T-cell (primary cell): ENCODE data around the gene HEMK1. TPM values are rescaled to one million over a fixed set of nuclear protein-coding genes. Genes with fewer than 3 reads are reported as not detected.

Experiments
- ATAC-seq, 4 experiments: fragments of 200-7000 bp in 3 of 4; fragments of 150-1000 bp in 1 of 4; cut with Tn5 transposase; replicated peaks in 1 of 4; 1 replicate in 3 of 4; 2 replicates in 1 of 4; pipeline ENCODE4 v1.10.0; 2021; ENCODE audit warnings: moderate library complexity in 3 of 4, mild to moderate bottlenecking in 2 of 4, moderate number of reproducible peaks in 1 of 4
- CTCF ChIA-PET, 2 donors: fragments of 300-600 bp; sonication (Branson Sonifier 250); formaldehyde crosslinking; loops; one replicate each; lab custom pipeline; 2022; ENCODE audit warnings: antibody characterized with exemption in 2 of 2; lab: Charles Lee
- POLR2A ChIA-PET, 2 donors: fragments of 300-600 bp; sonication (Branson Sonifier 250); formaldehyde crosslinking; loops; one replicate each; lab custom pipeline; 2022; ENCODE audit warnings: antibody characterized with exemption in 2 of 2; lab: Charles Lee
- DNase-seq, 35 experiments: peaks; one replicate each; pipeline versions ENCODE4 v3.0.0 to v3.0.0-alpha.2; 2013 to 2023
- H3K27ac ChIP-seq: one replicate; pipeline ENCODE4 v1.5.1; 2013; ENCODE audit warnings: low read length
- H3K27me3 ChIP-seq, 2 experiments: replicated peaks in 1 of 2; 1 replicate in 1 of 2; 2 replicates in 1 of 2; pipeline versions ENCODE4 v1.6.1 to v1.7.0; 2013; ENCODE audit warnings: low read length in 1 of 2, mixed read lengths in 1 of 2; ENCODE audit not compliant: control insufficient read depth in 2 of 2, insufficient read depth in 2 of 2; ENCODE audit errors: extremely low read depth in 1 of 2
- H3K36me3 ChIP-seq, 2 donors: 1 replicate in 1 of 2; 2 replicates in 1 of 2; pipeline versions ENCODE4 v1.6.1 to v1.7.0; 2013; ENCODE audit warnings: low read length in 1 of 2; ENCODE audit not compliant: control insufficient read depth in 2 of 2, insufficient read depth in 1 of 2; ENCODE audit errors: extremely low read depth in 1 of 2
- H3K4me1 ChIP-seq, 2 experiments: 1 replicate in 1 of 2; 2 replicates in 1 of 2; pipeline versions ENCODE4 v1.6.1 to v1.7.0; 2013; ENCODE audit warnings: low read length in 2 of 2, mixed read lengths in 1 of 2; ENCODE audit not compliant: insufficient read depth in 2 of 2, control insufficient read depth in 1 of 2; ENCODE audit errors: extremely low read depth in 1 of 2
- H3K4me3 ChIP-seq, 2 donors: 1 replicate in 1 of 2; 2 replicates in 1 of 2; pipeline versions ENCODE4 v1.5.1 to v1.7.0; 2013; ENCODE audit warnings: mild to moderate bottlenecking in 2 of 2, low read length in 1 of 2, moderate library complexity in 1 of 2; ENCODE audit not compliant: control insufficient read depth in 1 of 2; ENCODE audit errors: extremely low read depth in 1 of 2
- H3K9me3 ChIP-seq: 2 replicates; pipeline ENCODE4 v1.7.0; 2013
- H3K27ac Mint-ChIP-seq, 2 donors: one replicate each; pipeline ENCODE4 v1.8.0; 2020 to 2021; ENCODE audit warnings: mild to moderate bottlenecking in 2 of 2, mixed read lengths in 2 of 2
- H3K27me3 Mint-ChIP-seq, 2 donors: one replicate each; pipeline ENCODE4 v1.8.0; 2021 to 2022; ENCODE audit warnings: mixed read lengths in 2 of 2
- H3K36me3 Mint-ChIP-seq: one replicate; pipeline ENCODE4 v1.8.0; 2021; ENCODE audit warnings: mixed read lengths
- H3K4me1 Mint-ChIP-seq, 3 donors: one replicate each; pipeline ENCODE4 v1.8.0; 2020 to 2022; ENCODE audit warnings: mixed read lengths in 3 of 3, mild to moderate bottlenecking in 1 of 3
- H3K4me3 Mint-ChIP-seq, 3 donors: one replicate each; pipeline ENCODE4 v1.8.0; 2020 to 2022; ENCODE audit warnings: mild to moderate bottlenecking in 3 of 3, mixed read lengths in 3 of 3, moderate library complexity in 3 of 3
- H3K9me3 Mint-ChIP-seq, 3 donors: one replicate each; pipeline ENCODE4 v1.8.0; 2020 to 2022; ENCODE audit warnings: mixed read lengths in 3 of 3
- WGBS: methylation state at CpG from one replicate; pipeline ENCODE4 v1.1.5; 2013; ENCODE audit warnings: missing lambda C conversion rate; ENCODE audit not compliant: insufficient coverage; 5-methylcytosine and 5-hydroxymethylcytosine counted together
- total RNA-seq, 35 experiments: library from RNA in 6 of 35; stranded (reverse) in 6 of 35; fragments of 120-200 nt in 1 of 35; gene quantifications; one replicate each; pipeline versions ENCODE4 v1.2.1 to v1.2.4 and lab custom pipeline; 2013 to 2026

HEMK1 gene
- total RNA-seq, 5 donors from 2014 or later (not counting 1 experiment from before 2014, with no cell fraction given) = 35.5 to 66.6 (median 42.0) TPM

DNA sequence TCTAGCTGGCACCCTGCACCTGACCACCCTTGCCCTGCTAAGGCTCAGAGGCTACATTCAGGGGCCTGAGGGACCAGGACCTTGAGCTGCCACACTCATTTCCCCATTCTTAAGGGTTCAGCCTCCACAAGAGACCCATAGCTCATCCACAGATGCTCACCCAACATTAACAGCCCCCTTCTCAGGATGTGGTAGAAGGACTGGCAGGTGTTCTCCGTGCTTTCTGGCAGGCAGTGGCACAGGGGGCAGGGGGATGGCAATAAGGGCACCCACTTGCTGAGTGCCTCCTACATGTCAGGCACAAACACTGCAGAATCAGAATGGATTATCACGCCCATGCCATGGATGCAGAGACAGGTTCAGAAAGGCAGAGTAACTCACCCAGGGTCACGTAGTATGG lies 57.1 kb downstream of the HEMK1 start:
- Histone ChIP-seq H3K36me3 (peaks cover 0 to 28% of the 10 kb centered on the region in 2 donors), H3K27me3 (no peaks in the 10 kb centered on the region), H3K9me3 (no peaks in the 10 kb centered on the region), H3K27ac (no peak overlapping the region), H3K4me3 (no peak overlapping the region), H3K4me1 (peaks cover 36 to 97% of the 10 kb centered on the region in 2 experiments)
- H3K4me3 Mint-ChIP-seq = peak overlapping the region in 1 of 3 donors; percentile 74
- CTCF ChIA-PET = interaction anchor here (0.6 to 1.3 kb wide), 5 partner anchors 10 to 919 kb away, joined by 3 to 5 read pairs (median 4); no protein-coding TSS in a partner anchor
- H3K4me1 Mint-ChIP-seq = peaks cover 94 to 97% (median 94%) of the 10 kb centered on the region in 3 donors
- no peaks in the 10 kb centered on the region for H3K27me3 Mint-ChIP-seq
- POLR2A ChIA-PET = no interaction called here
- 64% methylated on average over 3 of the region's 3 CpGs for WGBS
- ATAC-seq (no peak), DNase-seq (no peak)
- no peaks in the 10 kb centered on the region for H3K9me3 Mint-ChIP-seq
- H3K36me3 Mint-ChIP-seq = peaks cover 4% of the 10 kb centered on the region
- H3K27ac Mint-ChIP-seq = no peak overlapping the region

DNA sequence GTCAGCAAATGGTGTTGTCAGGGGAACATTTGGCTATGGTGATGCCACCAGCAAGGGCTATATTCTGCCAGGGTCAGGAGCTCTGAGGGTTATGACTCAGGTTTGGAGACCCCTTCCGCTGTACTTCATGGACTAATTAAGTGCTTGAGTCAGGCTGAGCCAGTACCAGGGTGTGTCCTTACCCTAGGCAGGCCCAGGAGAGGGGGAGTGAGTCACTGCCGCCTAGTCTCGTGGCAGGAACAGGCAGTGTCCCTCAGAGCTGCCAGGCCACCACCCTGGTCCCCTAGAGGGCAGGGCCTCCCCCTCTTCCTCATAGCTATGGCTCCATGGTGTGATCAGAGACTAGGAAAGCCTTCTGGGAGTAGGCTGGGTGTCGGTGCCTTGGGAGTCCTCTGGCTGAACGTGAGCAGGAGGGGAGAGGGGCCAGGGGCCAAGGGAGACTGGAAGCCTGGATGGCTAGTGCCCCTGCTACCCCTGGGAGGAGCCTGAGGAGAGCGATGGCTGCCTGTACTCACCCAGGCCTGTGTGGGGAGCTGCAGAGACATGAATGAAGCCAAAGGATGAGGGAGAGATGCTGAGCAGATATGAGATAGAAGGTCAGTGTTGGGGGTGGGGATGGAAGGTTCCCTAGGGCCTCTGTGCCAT lies 58.2 kb downstream of the HEMK1 start:
- H3K36me3 ChIP-seq = peaks cover 0 to 23% of the 10 kb centered on the region in 2 donors
- 67% methylated on average over 6 of the region's 6 CpGs for WGBS
- ATAC-seq (no peak), DNase-seq (peak in 1 of 35 experiments; percentile 43)
- no peaks in the 10 kb centered on the region for H3K27me3 ChIP-seq
- no peaks in the 10 kb centered on the region for H3K27me3 Mint-ChIP-seq
- peak overlapping the region; percentile 40 to 41 for H3K27ac Mint-ChIP-seq
- H3K4me1 ChIP-seq = peaks cover 43 to 97% of the 10 kb centered on the region in 2 experiments
- H3K36me3 Mint-ChIP-seq = peaks cover 4% of the 10 kb centered on the region
- peaks cover 95 to 98% (median 97%) of the 10 kb centered on the region in 3 donors for H3K4me1 Mint-ChIP-seq
- POLR2A ChIA-PET = no interaction called here
- peak overlapping the region in 1 of 3 donors; percentile 31 for H3K4me3 Mint-ChIP-seq
- no peaks in the 10 kb centered on the region for H3K9me3 ChIP-seq
- H3K27ac ChIP-seq = no peak overlapping the region
- no peaks in the 10 kb centered on the region for H3K9me3 Mint-ChIP-seq
- CTCF ChIA-PET = interaction anchor here in 1 of 2 donors (0.7 kb wide), 1 partner anchor 25 kb away, joined by 3 read pairs; no protein-coding TSS in a partner anchor
- H3K4me3 ChIP-seq = no peak overlapping the region

DNA sequence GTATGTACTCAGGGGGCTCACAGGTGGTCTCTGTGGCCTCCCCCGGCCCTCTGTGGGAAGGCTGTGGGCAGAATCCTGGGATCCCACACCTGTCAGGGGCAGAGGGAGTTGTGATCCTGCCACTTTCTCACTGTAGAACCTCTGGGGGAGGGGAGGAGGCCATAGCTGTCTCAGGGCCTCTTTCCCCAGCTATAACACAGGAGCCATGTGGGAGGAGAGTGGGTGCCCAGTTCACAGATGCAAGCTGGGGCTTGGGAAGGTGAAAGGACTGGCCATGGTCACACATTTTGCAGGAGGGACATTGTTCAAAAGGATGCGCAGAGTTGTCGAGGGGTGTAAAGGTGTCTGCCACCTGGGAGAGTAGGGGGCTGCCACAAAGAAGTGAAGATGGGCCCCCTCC lies 59.3 kb downstream of the HEMK1 start:
- Mint-ChIP-seq H3K4me1 (peaks cover 95 to 98% (median 97%) of the 10 kb centered on the region in 3 donors), H3K27ac (peak overlapping the region; percentile 28 to 81), H3K36me3 (peaks cover 4% of the 10 kb centered on the region), H3K9me3 (no peaks in the 10 kb centered on the region), H3K4me3 (no peak overlapping the region), H3K27me3 (no peaks in the 10 kb centered on the region)
- Histone ChIP-seq H3K27ac (no peak overlapping the region), H3K36me3 (peaks cover 0 to 16% of the 10 kb centered on the region in 2 donors), H3K27me3 (no peaks in the 10 kb centered on the region), H3K9me3 (no peaks in the 10 kb centered on the region), H3K4me3 (no peak overlapping the region), H3K4me1 (peaks cover 42 to 91% of the 10 kb centered on the region in 2 experiments)
- ChIA-PET CTCF (no interaction called here), POLR2A (no interaction called here)
- 100% methylated on average over 2 of the region's 3 CpGs for WGBS
- no peak for DNase-seq
- no peak for ATAC-seq

DNA sequence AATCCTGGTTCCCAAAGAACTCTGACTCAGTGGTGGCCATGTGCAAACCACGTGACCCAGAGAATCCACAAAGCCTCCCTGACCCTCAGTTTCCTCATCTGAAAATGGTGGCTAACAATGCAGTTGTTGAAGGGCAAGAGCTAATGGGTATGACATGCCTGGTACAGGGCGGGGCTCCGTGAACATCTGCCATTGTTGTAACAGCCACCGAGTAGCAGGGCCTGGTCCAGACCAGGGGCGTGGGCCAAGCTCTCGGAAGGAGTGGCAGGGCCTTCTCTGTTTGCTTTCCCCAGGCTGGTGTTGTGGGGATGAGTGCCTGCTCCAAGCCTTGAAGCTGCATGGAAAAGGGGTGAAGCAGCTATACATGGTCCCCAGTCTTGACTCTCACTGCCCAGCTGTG lies 61.1 kb downstream of the HEMK1 start:
- H3K36me3 ChIP-seq = peaks cover 2 to 23% of the 10 kb centered on the region in 2 donors
- Mint-ChIP-seq H3K27me3 (no peaks in the 10 kb centered on the region), H3K27ac (peak overlapping the region; percentile 70 to 83), H3K36me3 (peaks cover 7% of the 10 kb centered on the region), H3K4me3 (peak overlapping the region in 1 of 3 donors; percentile 35), H3K4me1 (peaks cover 89 to 95% (median 92%) of the 10 kb centered on the region in 3 donors), H3K9me3 (no peaks in the 10 kb centered on the region)
- H3K27me3 ChIP-seq = no peaks in the 10 kb centered on the region
- no peaks in the 10 kb centered on the region for H3K9me3 ChIP-seq
- WGBS = 95% methylated on average over 5 of the region's 6 CpGs
- peaks cover 27 to 74% of the 10 kb centered on the region in 2 experiments for H3K4me1 ChIP-seq
- no peak for DNase-seq
- CTCF ChIA-PET = interaction anchor here in 1 of 2 donors (2.5 kb wide), 1 partner anchor 15 kb away, joined by 6 read pairs; no protein-coding TSS in a partner anchor
- no peak for ATAC-seq
- no peak overlapping the region for H3K4me3 ChIP-seq
- POLR2A ChIA-PET = no interaction called here
- H3K27ac ChIP-seq = peak overlapping the region; percentile 7

DNA sequence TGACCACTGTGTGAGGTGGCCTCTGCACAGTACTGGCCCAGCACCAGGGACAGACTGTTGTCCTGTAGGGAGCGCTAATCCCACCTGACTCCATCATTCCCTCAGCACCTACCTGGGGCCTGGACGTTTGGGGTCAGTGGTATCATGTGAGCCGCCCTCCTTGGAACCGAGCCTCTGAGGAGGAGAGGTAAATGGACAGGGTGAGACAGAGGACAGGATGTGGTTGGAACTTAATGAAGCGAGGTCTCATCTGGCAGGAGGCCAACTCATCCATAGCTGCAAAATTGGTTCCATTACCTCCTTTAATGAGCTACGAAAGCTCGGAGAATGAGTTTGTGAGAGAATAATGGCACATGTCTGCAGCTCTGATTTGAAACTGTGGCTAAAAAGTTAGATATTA lies 61.6 kb downstream of the HEMK1 start:
- peaks cover 24 to 73% of the 10 kb centered on the region in 2 experiments for H3K4me1 ChIP-seq
- Mint-ChIP-seq H3K27ac (peak overlapping the region; percentile 70 to 83), H3K9me3 (no peaks in the 10 kb centered on the region), H3K4me1 (peaks cover 87 to 92% (median 89%) of the 10 kb centered on the region in 3 donors), H3K27me3 (no peaks in the 10 kb centered on the region), H3K36me3 (peaks cover 7% of the 10 kb centered on the region), H3K4me3 (peak overlapping the region in 1 of 3 donors; percentile 35)
- H3K27ac ChIP-seq = peak overlapping the region; percentile 7
- no peaks in the 10 kb centered on the region for H3K9me3 ChIP-seq
- 33% methylated on average over 1 of the region's 7 CpGs for WGBS
- POLR2A ChIA-PET = interaction anchor here in 1 of 2 donors (0.5 kb wide), 1 partner anchor 151 kb away, joined by 9 read pairs; no protein-coding TSS in a partner anchor
- CTCF ChIA-PET = interaction anchor here in 1 of 2 donors (0.8 to 2.5 kb wide), 2 partner anchors 15 to 17 kb away, joined by 3 to 6 read pairs; no protein-coding TSS in a partner anchor
- ATAC-seq (no peak), DNase-seq (no peak)
- H3K4me3 ChIP-seq = no peak overlapping the region
- peaks cover 2 to 21% of the 10 kb centered on the region in 2 donors for H3K36me3 ChIP-seq
- H3K27me3 ChIP-seq = no peaks in the 10 kb centered on the region

DNA sequence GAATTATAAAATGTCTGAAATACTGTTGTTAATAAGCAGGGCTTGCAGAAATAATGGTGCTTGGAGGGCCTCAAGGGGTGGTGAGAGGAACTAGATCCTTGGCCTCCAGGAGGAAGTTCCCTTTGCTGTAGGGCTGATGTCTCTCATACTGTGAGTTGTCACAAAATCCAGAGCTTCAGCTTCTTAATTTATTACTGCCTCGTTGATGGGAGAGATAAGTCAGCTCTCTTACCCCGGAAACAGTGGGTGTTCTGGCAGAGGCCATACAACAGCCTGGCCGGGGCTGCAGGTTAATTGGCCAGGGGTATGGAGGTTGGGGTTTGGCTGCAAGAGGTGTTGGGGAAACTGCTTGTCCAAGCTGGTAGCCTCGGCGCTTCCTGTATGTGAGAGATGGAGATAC lies 63.1 kb downstream of the HEMK1 start:
- Histone ChIP-seq H3K9me3 (no peaks in the 10 kb centered on the region), H3K4me1 (peaks cover 25 to 73% of the 10 kb centered on the region in 2 experiments), H3K4me3 (no peak overlapping the region), H3K27me3 (no peaks in the 10 kb centered on the region), H3K27ac (no peak overlapping the region), H3K36me3 (peaks cover 2 to 18% of the 10 kb centered on the region in 2 donors)
- H3K36me3 Mint-ChIP-seq = peaks cover 7% of the 10 kb centered on the region
- H3K9me3 Mint-ChIP-seq = no peaks in the 10 kb centered on the region
- ATAC-seq (peak; percentile 24 to 39 (median 32)), DNase-seq (no peak)
- ChIA-PET CTCF (interaction anchor here in 1 of 2 donors (2.5 kb wide), 1 partner anchor 17 kb away, joined by 6 read pairs; no protein-coding TSS in a partner anchor), POLR2A (interaction anchor here in 1 of 2 donors (0.6 kb wide), 1 partner anchor 1032 kb away, joined by 10 read pairs; no protein-coding TSS in a partner anchor)
- peak overlapping the region; percentile 80 to 83 for H3K27ac Mint-ChIP-seq
- H3K27me3 Mint-ChIP-seq = no peaks in the 10 kb centered on the region
- H3K4me1 Mint-ChIP-seq = peaks cover 88 to 93% (median 90%) of the 10 kb centered on the region in 3 donors
- WGBS = 28% methylated on average over 5 of the region's 5 CpGs
- H3K4me3 Mint-ChIP-seq = peak overlapping the region in 1 of 3 donors; percentile 35
